Measurements from ENCODE around the gene PALM.
A peak's percentile ranks its signal among the peaks of the same experiment; 100 is the strongest.
"Not testable (repeated sequence)": the region's sequence is repeated elsewhere in the genome, so short reads cannot be mapped to it uniquely, and the experiment has no call there.

Gene PALM

DNA sequence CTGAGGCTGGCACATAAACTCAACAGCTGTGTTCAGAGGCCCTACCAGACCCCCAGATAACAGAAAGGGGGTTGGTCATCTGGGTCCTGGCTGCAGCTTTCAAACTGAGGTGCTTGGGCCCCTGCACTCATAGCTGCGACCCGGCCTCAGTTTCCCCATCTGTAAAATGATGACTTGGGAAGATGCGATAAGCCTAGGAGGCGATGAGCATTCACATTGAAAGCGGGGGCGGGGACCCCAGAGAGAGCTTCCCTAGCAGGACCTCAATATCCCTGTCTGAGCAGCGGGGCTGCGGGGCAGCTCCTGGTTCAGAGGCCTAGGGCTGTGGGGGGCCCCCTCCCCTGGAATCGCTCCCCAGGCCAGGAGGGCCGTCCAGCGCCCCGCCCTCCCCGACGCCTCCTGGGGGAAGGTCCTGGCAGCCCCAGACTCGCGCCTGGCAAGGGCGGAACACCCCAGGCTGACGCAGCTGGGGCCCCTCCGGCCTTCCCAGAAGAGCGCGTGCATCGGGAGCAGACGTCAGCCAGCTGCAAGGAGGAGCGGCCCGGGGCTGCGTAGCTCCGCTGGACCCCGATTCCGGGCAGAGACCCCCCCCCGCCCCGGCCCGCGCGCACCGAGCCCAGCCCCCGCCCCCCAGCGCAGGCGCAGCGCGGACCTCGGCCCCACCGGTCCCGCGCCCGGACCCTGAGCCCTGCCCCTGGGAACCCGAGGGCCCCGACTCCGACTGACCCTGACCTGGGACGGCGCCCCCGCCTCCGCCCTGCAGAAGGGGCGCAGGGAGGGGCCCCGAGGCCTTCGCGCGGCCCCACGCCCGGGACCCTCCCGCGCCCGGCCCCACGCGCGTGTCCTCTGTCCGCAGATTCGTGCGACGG is 29.1 kb upstream of the PALM start:
- DNase-seq = peak; percentile 6

DNA sequence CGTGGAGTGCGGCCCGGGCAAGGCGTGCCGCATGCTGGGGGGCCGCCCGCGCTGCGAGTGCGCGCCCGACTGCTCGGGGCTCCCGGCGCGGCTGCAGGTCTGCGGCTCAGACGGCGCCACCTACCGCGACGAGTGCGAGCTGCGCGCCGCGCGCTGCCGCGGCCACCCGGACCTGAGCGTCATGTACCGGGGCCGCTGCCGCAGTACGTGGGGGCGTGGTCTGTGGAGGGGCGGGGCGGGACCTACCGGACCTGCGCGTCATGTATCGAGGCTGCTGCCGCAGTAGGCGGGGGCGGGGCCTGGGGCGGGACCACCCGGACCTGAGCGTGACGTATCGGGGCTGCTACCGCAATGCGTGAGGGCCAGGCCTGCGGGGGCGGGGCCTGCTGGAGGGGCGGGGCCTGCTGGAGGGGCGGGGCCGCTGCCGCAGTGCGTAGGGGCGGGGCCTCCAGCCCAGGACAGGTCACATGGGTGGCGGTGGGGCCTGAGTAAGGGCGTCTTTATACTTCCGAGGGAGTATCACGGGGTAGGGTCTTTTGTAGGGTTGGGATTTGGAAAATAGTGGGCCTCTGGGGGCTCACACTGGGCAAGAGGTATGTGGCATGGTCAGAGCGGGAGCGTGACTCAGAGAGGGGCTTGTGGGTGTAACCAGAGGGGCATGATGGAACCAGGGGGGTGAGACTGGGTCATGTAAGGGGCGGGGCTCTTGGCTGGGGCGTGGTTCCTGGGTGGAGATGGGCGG is 28.3 kb upstream of the PALM start:
- DNase-seq = peak; percentile 95

DNA sequence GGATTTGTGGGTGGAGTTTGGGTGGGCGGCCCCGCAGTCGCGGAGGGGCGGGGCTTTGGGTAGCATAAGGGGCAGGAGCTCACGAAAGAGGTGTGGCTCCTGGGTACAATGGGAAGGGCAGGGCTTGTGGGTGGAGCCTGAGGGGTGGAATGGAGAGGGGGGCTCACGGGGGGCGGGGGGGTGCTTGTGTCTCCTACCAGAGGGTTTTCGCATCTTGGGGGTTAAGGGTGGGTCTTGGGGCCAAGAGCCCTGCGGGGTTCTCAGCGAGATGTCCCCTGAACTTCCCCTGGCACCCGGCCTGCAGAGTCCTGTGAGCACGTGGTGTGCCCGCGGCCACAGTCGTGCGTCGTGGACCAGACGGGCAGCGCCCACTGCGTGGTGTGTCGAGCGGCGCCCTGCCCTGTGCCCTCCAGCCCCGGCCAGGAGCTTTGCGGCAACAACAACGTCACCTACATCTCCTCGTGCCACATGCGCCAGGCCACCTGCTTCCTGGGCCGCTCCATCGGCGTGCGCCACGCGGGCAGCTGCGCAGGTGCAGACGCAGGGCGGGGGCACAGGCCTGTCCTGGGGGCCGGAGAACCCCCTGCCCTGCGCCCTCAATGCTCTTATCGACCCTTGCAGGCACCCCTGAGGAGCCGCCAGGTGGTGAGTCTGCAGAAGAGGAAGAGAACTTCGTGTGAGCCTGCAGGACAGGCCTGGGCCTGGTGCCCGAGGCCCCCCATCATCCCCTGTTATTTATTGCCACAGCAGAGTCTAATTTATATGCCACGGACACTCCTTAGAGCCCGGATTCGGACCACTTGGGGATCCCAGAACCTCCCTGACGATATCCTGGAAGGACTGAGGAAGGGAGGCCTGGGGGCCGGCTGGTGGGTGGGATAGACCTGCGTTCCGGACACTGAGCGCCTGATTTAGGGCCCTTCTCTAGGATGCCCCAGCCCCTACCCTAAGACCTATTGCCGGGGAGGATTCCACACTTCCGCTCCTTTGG is 27.4 kb upstream of the PALM start:
- no peak for DNase-seq

DNA sequence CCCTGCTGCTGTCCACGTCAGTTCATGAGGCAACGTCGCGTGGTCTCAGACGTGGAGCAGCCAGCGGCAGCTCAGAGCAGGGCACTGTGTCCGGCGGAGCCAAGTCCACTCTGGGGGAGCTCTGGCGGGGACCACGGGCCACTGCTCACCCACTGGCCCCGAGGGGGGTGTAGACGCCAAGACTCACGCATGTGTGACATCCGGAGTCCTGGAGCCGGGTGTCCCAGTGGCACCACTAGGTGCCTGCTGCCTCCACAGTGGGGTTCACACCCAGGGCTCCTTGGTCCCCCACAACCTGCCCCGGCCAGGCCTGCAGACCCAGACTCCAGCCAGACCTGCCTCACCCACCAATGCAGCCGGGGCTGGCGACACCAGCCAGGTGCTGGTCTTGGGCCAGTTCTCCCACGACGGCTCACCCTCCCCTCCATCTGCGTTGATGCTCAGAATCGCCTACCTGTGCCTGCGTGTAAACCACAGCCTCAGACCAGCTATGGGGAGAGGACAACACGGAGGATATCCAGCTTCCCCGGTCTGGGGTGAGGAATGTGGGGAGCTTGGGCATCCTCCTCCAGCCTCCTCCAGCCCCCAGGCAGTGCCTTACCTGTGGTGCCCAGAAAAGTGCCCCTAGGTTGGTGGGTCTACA is 25.9 kb upstream of the PALM start:
- DNase-seq = no peak

DNA sequence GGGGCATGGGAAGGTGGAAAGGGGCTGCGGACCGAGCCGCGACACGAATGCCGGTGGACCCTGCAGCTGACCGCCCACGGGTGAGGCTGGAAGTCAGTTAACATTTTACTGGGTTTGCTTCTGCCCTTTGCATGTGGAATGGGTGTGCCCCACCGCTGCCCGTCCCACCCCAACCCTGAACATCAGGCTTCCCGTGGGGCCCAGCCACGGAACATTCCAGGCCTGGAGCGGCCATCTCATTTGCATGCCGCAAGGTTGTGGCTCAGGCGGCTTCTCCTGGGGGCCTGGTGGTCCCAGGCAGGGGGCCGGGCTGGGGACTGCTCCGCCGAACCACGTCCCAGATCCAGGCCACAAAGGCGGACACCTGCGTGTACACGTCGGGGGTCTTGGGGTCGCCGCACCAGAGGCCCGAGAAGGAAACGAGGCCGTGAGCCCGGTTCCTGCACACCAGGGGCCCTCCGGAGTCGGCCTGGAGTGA is 23.2 kb upstream of the PALM start:
- no peak for DNase-seq

DNA sequence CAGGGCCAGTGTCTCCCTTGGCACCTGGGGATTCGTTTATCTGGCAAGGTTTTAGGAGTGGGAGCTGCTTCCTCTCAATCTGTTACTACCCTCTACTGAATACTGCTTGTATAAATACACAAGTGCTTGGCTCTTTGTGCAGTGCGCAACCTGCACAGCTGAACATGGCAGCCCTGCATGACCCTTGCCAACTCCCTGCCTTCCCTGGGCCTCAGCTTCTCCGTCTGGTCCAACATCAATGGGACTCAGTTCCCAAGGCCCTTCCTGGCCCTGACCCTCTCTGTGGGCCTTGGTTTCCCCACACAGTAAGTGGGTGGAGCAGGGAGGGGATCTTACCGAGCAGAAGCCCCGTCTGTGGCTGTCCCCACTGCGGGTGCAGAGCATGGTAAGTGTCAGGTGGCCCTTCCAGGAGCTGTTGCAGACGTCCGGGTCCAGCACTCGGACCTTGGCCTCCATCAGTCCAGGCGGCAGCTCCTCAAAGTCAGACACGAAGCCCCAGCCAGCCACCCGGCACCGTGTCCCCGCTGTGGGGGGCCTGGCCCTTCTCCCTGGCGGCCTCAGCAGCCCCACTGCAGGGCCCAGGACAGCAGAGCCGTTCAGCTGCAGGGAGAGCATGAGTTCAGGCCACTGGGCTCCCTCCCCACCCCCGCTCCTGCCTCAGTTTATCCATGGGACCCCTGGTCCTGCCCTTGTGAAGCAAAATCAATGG is 22.0 kb upstream of the PALM start:
- no peak for DNase-seq

DNA sequence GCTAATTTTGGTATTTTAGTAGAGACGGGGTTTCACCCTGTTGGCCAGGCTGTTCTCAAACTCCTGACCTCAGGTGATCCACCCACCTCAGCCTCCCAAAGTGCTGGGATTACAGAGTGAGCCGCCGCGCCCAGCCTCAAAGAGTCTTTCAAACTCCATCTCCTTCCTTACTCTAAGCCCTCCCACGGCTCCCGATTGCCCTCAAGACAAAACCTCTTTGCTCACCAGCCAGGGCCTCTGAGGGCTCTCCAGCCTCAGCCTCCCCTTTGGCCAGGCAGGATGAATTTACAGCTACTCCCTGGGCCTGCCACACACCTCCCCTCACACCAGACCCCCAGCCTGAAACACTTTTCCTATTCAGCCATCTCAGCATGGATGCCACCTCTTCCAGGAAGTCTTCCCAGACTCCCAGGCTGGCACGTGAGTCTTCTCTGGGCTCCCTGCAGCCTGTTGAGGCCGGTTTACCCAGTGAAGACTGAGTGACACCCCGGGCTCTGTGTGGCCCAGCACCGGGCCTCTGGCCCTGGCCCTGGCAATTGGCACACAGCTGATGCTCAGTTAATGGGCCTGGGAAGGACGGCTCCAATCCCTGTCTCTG is 21.1 kb upstream of the PALM start:
- DNase-seq = no peak

DNA sequence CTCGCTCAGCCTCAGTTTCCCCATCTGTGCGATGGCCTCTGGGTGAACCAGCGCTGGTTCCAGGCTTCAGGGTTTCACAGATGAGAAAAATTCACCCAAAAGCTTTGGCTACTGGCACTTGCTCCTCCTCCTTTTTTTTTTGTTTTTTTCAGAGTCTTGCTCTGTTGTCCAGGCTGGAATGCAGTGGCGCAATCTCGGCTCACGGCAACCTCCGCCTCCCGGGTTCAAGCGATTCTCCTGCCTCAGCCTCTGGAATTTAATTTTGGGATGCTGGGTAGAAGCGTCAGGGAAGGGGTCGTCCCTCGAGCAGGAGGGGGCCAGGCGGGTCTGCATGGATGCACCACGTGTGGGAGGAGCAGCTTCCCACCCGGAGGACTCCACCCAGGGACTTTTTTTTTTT is 20.5 kb upstream of the PALM start:
- no peak for DNase-seq

DNA sequence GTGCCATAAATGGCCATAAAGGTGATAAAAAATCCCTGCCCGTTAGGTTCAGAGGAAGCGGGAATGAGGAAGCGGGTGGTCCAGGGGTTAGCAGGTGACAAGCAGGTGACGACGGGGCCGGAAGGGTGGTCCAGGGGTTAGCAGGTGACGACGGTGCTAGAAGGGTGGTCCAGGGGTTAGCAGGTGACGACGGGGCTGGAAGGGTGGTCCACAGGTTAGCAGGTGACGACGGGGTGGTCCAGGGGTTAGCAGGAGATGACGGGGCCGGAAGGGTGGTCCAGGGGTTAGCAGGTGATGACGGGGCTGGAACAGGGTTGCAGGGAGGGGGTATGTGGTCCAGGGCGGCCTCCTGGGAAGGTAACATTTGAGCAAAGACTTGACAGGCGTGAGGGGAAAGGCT is 19.7 kb upstream of the PALM start:
- DNase-seq = no peak

DNA sequence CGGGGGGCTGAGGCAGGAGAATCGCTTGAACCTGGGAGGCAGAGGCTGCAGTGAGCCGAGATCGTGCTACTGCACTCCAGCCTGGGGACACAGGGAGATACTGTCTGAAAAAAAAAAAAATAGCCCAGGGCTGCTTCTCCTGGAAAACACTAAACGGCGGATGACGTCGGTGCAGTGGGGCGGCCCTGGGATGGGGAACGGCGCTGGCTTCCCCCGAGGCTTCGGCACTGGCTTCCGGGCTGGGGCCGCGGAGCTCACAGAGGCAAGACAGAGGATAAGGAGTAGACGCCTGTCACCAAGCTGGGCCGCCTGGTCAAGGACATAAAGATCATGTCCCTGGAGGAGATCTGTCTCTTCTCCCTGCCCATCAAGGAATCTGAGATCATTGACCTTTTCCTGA is 18.5 kb upstream of the PALM start:
- DNase-seq = no peak

DNA sequence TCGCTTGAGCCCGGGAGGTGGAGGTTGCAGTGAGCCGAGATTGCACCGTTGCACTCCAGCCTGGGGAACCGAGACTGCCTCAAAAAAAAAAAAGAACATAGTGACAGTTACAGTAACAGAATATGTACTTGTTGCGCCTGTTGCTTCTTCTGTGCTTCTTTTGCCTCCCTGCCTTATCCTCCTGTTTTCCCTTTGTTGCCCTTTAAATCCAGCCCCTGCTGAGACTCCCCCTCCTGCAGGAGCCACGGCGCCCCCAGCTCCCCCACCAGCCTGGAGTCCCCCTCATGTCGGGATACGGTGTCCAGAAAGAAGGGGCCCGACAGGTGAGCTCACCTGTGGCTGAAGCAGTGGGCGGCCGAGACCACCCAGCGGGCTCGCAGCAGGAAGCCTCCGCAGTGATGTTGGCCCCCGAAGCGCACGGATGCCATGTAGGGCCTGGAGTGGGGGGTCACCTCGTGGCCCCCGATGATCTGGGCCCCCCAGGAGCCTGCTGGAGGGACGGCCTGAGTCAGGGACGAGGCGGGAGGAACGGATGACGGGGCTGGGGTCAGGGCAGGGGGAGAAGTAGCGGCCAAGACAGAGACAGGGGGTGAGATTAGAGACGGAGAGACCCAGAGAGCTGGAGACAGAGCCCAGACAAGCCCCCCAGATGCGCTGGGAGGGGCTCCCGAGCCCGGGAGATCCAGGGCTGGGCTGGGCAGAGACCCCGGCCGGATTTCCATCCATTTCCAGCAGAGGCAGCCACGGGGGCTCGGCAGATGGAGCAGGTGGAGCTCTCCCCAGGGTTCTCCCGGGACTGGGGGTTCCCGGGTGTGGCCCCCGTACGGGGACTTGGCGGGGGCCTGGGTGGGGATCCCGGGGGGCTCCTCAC is 14.0 kb upstream of the PALM start:
- DNase-seq = no peak

DNA sequence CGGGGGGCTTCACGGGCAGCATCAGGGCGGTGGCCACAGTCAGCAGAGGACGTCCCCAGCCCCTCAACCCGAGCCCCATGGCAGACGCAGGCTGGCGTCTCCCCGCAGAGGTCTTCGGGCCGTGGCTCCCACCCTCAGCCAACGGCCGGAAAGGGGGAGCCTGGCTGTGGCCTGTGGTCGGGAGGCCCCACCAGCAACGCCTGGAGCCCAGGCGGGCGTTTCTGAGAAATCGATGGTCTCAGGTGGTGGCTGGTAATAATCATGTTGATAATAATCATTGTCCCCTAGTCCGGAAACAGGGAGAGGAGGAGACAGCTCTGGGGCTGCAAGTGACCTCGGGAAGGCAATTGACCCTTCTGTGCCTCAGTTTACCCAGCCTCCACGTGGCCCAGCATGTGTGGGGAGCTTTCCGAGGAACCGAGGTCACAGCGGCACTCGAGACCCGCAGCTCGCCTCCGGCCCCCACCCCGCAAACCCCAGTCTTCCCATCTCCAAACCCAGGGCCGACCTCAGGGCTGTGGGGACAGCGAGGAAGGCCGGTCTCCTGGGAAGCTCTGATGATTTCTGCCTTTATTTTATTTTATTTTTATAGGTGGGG is 13.3 kb upstream of the PALM start, which contains the start of gene PRSS57:
PRSS57 (minus strand) TSS at position 101 of the 598 bp plus-strand sequence; CDS start at position 79, 22 bp downstream.
- no peak for DNase-seq

DNA sequence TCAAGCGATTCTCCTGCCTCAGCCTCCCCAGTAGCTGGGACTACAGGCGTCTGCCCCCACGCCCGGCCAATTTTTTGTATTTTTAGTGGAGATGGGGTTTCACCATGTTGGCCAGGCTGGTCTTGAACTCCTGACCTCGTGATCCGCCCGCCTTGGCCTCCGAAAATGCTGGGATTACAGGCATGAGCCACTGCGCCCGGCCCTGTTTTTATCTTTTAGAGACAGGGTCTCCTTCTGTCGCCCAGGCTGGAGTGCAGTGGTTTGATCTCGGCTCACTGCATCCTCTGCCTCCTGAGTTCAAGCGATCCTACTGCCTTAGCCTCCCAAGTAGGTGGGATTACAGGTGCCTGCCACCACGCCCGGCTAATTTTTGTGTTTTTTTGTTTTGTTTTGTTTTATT is 10.2 kb upstream of the PALM start:
- DNase-seq = not testable (repeated sequence)

DNA sequence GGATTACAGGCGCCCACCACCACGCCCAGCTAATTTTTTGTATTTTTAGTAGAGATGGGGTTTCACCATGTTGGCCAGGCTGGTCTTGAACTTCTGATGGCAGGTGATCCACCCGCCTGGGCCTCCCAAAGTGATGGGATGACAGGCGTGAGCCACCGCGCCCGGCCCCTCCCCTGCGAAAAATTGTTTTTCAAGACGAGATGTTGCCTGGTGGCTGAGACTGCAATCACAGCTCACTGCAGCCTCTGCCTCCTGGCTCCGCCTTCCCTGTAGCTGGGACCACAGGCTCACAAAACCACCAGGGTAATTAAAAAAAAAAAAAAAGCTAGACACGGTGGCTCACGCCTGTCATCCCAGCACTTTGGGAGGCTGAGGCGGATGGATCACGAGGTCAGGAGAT is 8.8 kb upstream of the PALM start:
- not testable (repeated sequence) for DNase-seq

DNA sequence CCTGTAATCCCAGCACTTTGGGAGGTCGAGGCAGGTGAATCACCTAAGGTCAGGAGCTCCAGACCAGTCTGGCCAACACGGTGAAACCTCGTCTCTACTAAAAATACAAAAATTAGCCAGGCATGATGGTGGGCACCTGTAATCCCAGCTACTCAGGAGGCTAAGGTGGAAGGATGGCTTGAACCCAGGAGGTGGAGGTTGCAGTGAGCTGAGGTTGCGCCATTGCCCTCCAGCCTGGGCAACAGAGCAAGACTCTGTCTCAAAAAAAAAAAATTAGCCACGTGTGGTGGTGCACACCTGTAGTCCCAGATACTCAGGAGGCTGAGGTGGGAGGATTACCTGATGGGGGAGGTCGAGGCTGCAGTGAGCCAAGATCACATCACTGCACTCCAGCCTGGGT is 5.9 kb upstream of the PALM start:
- not testable (repeated sequence) for DNase-seq

DNA sequence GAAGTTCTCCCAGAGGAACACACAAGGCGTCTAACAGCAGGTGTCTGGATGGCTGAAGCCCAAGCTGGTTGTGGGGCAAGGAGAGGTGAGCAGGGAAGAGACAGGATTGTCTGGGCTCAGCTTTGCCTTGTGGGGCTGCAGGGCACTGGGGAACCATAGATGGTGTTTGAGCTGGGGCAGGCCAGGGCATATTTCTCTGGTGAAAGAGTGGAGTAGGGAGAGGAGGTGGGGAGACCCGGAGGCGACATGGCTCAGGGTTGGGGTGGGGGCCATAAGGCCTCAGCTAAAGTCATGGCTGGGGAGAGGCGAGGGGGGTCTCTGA is 5.4 kb upstream of the PALM start:
- no peak for DNase-seq

DNA sequence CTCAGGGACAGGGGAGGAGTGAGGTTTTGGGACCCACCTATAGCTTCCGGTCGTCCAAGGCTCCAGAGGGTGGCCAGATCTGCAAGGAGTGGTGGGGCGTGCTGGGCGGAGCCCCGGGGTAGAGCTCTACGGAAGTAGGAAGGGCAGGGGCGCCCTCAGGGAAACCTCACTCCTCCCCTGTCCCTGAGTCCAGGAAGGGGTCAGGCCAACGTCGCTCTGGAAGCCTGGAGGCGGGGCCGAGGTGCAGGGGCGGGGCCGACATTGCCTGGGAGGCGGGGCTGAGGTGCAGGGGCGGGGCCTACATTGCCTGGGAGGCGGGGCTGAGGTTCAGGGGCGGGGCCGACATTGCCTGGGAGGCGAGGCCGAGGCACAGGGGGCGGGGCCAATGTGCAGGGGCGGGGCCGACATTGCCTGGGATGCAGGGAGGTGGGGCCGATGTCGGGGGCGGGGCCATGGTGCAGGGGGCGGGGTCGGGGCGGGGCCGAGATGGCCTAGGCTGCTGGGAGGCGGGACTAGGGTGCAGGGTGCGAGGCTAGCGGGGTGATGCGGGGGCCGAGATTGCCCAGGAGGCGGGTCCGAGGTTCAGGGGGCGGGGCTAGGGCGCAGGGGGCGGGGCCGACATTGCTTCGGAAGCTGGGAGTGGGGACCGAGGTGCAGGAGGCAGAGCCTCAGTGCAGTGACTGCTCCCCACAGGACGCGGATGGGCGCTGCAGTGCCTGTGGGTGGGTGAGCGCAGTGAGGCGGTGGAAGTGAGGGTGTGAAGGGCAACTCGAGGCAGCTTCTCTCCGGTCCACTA is 4.9 kb upstream of the PALM start:
- no peak for DNase-seq

DNA sequence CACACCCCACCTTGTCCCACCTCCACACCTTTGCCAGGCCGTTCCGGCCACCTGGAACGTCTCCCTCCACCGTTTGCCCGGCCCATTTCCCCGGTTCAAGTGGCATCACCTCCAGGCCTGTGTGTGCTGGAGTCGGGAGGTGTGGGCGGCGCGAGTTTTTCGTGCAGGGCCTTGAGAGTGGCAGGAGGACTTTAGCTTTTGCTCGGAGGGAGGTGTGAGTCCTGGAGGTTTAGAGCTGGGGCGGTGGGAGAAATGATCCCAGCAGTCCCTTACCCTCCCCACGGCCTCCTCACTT is 4.3 kb upstream of the PALM start:
- DNase-seq = no peak

All from NCI-H446 treated with DMSO at 0.1 percent for 48 hours (cell line).